Measurements from ENCODE around the gene ITSN2. TPM values are rescaled to one million over a fixed set of nuclear protein-coding genes. Genes with fewer than 3 reads are reported as not detected.

The ITSN2 gene
- total RNA-seq, 1 donor from 2014 or later, result 66.5 TPM

- ATAC-seq, result no peak
Measured at GRCh38 chr2:24175631-24176187, 184.6 kb downstream of the ITSN2 start.

DNA sequence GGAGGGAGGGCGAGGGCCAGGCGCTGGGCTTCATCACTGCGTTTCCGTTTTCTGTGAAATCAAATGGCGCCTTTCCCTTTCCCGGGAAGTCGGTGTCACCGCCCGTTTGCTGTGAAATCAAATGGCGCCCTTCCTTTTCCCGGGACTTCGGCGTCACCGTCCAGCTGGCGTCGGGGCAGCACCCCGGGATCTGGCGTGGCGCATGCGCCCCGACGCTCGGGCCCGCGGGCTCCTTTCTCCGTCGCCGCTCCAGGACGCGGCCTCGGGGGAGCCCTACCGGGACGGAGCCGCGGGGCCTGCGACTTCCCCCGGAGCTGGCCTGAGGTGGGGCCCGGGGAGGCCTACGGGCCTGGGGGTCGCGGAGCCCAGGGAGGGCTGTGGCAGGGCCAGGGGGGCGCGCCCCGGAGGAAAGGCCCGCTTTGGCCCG lies 185.5 kb downstream of the ITSN2 start, which contains the start of gene FAM228A:
FAM228A (plus strand) TSS at position 203 of the 427 bp plus-strand sequence. CDS start 428 bp downstream, outside the sequence.
- ATAC-seq, result peak; percentile 30

- no peak for ATAC-seq
Measured at GRCh38 chr2:24169023-24169422, 191.3 kb downstream of the ITSN2 start.

- peak; percentile 52 for ATAC-seq
Measured at GRCh38 chr2:24164416-24164973, 195.8 kb downstream of the ITSN2 start.

- no peak for ATAC-seq
Measured at GRCh38 chr2:24163601-24164000, 196.7 kb downstream of the ITSN2 start.

- no peak for ATAC-seq
Measured at GRCh38 chr2:24163186-24163585, 197.2 kb downstream of the ITSN2 start.

GRCh38 chr2:24162494-24162893 lies 197.8 kb downstream of the ITSN2 start:
- no peak for ATAC-seq

- no peak for ATAC-seq
Measured at GRCh38 chr2:24160761-24161160, 199.6 kb downstream of the ITSN2 start.

DNA sequence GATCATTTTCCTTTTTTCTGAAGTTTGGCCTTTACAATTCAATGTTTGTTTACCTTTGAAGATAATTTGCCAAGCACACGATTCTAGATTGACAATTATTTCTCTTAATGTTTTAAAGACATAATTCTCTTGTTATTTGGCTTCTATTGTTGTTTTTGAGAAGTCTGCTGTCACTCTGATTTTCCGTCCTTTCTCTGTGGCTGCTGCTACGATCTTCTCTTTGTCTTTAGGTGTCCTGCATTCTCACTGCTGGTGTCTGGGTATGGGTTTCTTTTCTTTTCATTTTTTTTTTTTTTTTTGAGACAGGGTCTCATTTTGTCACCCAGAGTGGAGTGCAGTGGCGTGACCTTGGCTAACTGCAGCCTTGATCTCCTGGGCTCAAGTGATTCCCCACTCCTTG lies 200.6 kb downstream of the ITSN2 start:
- ATAC-seq, result no peak

- ATAC-seq, result no peak
Measured at GRCh38 chr2:24158131-24158530, 202.2 kb downstream of the ITSN2 start.

GRCh38 chr2:24153478-24153877 lies 206.9 kb downstream of the ITSN2 start:
- ATAC-seq, result no peak

Other genes starting within 250 kb of the ITSN2 start
- 0.24 TPM for gene PFN4, start 237.2 kb downstream of the ITSN2 start, total RNA-seq
- gene FAM228B, start 237.1 kb downstream of the ITSN2 start, total RNA-seq, result 5.7 TPM
- not detected for gene FAM228A, start 185.5 kb downstream of the ITSN2 start, total RNA-seq
- gene NCOA1, start 130.7 kb upstream of the ITSN2 start, total RNA-seq, result 27.9 TPM